Measurements from ENCODE around the gene BOD1L1. TPM values are rescaled to one million over a fixed set of nuclear protein-coding genes. Genes with fewer than 3 reads are reported as not detected.

BOD1L1 gene
- total RNA-seq, 1 experiment from 2014 or later = 18.1 TPM

- ChIA-PET POLR2A (no interaction called here), CTCF (no interaction called here)
- in situ Hi-C loops (cut with HindIII; ENCODE audit: low pct_unique_long_range_greater_than_20kb, low sequenced_read_pairs) = no loop called here
- no peak for DNase-seq (ENCODE audit: low read depth, low spot score)
- H3K4me1 ChIP-seq (ENCODE audit: control insufficient read depth, insufficient read depth, low read length) = no peaks in the 10 kb centered on the region
- intact Hi-C loops (cut with micrococcal nuclease; ENCODE audit: unreplicated experiment) = loop anchor here (10.0 kb wide), 1 partner anchor 157 kb away; no protein-coding TSS in a partner anchor
- no TSS peak for BruUV-seq (replicated peaks)
- TF ChIP-seq CTCF (IDR thresholded peaks at IDR 0.05) (no peak), SIN3A (IDR thresholded peaks at IDR 0.05; ENCODE audit: borderline replicate concordance, insufficient read depth, low read depth, low read length) (no peak), REST (IDR thresholded peaks at IDR 0.05; ENCODE audit: insufficient read depth in 1 of 2, low read depth in 2 of 2, low read length in 1 of 2) (no peak)
- H3K4me3 ChIP-seq (ENCODE audit: low read depth in 2 of 2, low read length in 2 of 2) = no peak overlapping the region
- H3K36me3 ChIP-seq (ENCODE audit: control insufficient read depth, insufficient read depth, low read length) = no peaks in the 10 kb centered on the region
- H3K27ac ChIP-seq (ENCODE audit: low read length) = no peak overlapping the region
- no peaks in the 10 kb centered on the region for H3K9me3 ChIP-seq (ENCODE audit: control insufficient read depth, insufficient read depth, low read depth, low read length)
- no peaks in the 10 kb centered on the region for H3K27me3 ChIP-seq (ENCODE audit: control insufficient read depth, insufficient read depth, low read length)
- no peak for ATAC-seq
Observed at GRCh38 chr4:13541720-13542576, 85.6 kb downstream of the BOD1L1 start.

- no peak for TF ChIP-seq TCF7L2 (IDR thresholded peaks at IDR 0.05; ENCODE audit: low read depth, low read length)
- TF ChIP-seq CTCF (IDR thresholded peaks at IDR 0.05) = no peak
- TF ChIP-seq POLR2AphosphoS5 (IDR thresholded peaks at IDR 0.05; ENCODE audit: low read depth, low read length) = no peak
- TF ChIP-seq SIN3A (IDR thresholded peaks at IDR 0.05; ENCODE audit: borderline replicate concordance, insufficient read depth, low read depth, low read length) = no peak
- ChIA-PET CTCF (no interaction called here), POLR2A (no interaction called here)
- intact Hi-C loops (cut with micrococcal nuclease; ENCODE audit: unreplicated experiment) (loop anchor here (10.0 kb wide), 1 partner anchor 156 kb away; no protein-coding TSS in a partner anchor), in situ Hi-C loops (cut with HindIII; ENCODE audit: low pct_unique_long_range_greater_than_20kb, low sequenced_read_pairs) (no loop called here)
- Histone ChIP-seq H3K27ac (ENCODE audit: low read length) (no peak overlapping the region), H3K4me3 (ENCODE audit: low read depth in 2 of 2, low read length in 2 of 2) (no peak overlapping the region), H3K36me3 (ENCODE audit: control insufficient read depth, insufficient read depth, low read length) (no peaks in the 10 kb centered on the region), H3K9me3 (ENCODE audit: control insufficient read depth, insufficient read depth, low read depth, low read length) (no peaks in the 10 kb centered on the region), H3K4me1 (ENCODE audit: control insufficient read depth, insufficient read depth, low read length) (no peaks in the 10 kb centered on the region), H3K27me3 (ENCODE audit: control insufficient read depth, insufficient read depth, low read length) (no peaks in the 10 kb centered on the region)
- no TSS peak for BruUV-seq (replicated peaks)
- ATAC-seq (no peak), DNase-seq (ENCODE audit: low read depth, low spot score) (no peak)
Observed at GRCh38 chr4:13541176-13541604, 86.3 kb downstream of the BOD1L1 start.
